HK-2 (cell line): ENCODE measurements around the gene SPC25.
"Not testable (repeated sequence)": the region's sequence is repeated elsewhere in the genome, so short reads cannot be mapped to it uniquely, and the experiment has no call there.

Experiments used
- DNase-seq: peaks from one replicate; pipeline ENCODE4 v3.0.0-alpha.2; 2018; ENCODE audit not compliant: unreplicated experiment

The SPC25 gene

GRCh38 chr2:168890006-168890782, at the start of gene SPC25:
TSS of gene SPC25 (minus strand) at chr2:168890430. CDS start at chr2:168889519, 911 bp downstream.
- peak; percentile 92 for DNase-seq

GRCh38 chr2:168939918-168940317, 49.7 kb upstream of the SPC25 start:
- no peak for DNase-seq

- no peak for DNase-seq
These were observed 48.8 kb upstream of the SPC25 start for GRCh38 chr2:168939061-168939460.

- DNase-seq: no peak
These were observed 45.8 kb upstream of the SPC25 start for GRCh38 chr2:168935810-168936581.

- DNase-seq: no peak
These were observed 44.6 kb upstream of the SPC25 start for GRCh38 chr2:168934826-168935225.

- not testable (repeated sequence) for DNase-seq
These were observed 41.9 kb upstream of the SPC25 start for GRCh38 chr2:168932174-168932573.

- DNase-seq: no peak
These were observed 40.0 kb upstream of the SPC25 start for GRCh38 chr2:168930242-168930641.

- DNase-seq: no peak
These were observed 38.8 kb upstream of the SPC25 start for GRCh38 chr2:168929031-168929430.

GRCh38 chr2:168928113-168928831, 38.0 kb upstream of the SPC25 start:
- no peak for DNase-seq

GRCh38 chr2:168926621-168927386, 36.6 kb upstream of the SPC25 start:
- no peak for DNase-seq

- no peak for DNase-seq
These were observed 30.4 kb upstream of the SPC25 start for GRCh38 chr2:168920504-168921157.

GRCh38 chr2:168916331-168916675, 26.1 kb upstream of the SPC25 start:
- DNase-seq: no peak

GRCh38 chr2:168915441-168916330, 25.5 kb upstream of the SPC25 start:
- no peak for DNase-seq

GRCh38 chr2:168913495-168913894, 23.3 kb upstream of the SPC25 start:
- DNase-seq: no peak

- DNase-seq: no peak
These were observed 22.7 kb upstream of the SPC25 start for GRCh38 chr2:168912901-168913369.

GRCh38 chr2:168912466-168912865, 22.2 kb upstream of the SPC25 start:
- no peak for DNase-seq

GRCh38 chr2:168910330-168910729, 20.1 kb upstream of the SPC25 start:
- DNase-seq: no peak

- no peak for DNase-seq
These were observed 17.9 kb upstream of the SPC25 start for GRCh38 chr2:168907940-168908662.

GRCh38 chr2:168904358-168904757, 14.1 kb upstream of the SPC25 start:
- DNase-seq: no peak
